Measurements from ENCODE around the gene PHKG2.
"Not testable (repeated sequence)": the region's sequence is repeated elsewhere in the genome, so short reads cannot be mapped to it uniquely, and the experiment has no call there.

PHKG2 gene, protein sequence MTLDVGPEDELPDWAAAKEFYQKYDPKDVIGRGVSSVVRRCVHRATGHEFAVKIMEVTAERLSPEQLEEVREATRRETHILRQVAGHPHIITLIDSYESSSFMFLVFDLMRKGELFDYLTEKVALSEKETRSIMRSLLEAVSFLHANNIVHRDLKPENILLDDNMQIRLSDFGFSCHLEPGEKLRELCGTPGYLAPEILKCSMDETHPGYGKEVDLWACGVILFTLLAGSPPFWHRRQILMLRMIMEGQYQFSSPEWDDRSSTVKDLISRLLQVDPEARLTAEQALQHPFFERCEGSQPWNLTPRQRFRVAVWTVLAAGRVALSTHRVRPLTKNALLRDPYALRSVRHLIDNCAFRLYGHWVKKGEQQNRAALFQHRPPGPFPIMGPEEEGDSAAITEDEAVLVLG

DNA sequence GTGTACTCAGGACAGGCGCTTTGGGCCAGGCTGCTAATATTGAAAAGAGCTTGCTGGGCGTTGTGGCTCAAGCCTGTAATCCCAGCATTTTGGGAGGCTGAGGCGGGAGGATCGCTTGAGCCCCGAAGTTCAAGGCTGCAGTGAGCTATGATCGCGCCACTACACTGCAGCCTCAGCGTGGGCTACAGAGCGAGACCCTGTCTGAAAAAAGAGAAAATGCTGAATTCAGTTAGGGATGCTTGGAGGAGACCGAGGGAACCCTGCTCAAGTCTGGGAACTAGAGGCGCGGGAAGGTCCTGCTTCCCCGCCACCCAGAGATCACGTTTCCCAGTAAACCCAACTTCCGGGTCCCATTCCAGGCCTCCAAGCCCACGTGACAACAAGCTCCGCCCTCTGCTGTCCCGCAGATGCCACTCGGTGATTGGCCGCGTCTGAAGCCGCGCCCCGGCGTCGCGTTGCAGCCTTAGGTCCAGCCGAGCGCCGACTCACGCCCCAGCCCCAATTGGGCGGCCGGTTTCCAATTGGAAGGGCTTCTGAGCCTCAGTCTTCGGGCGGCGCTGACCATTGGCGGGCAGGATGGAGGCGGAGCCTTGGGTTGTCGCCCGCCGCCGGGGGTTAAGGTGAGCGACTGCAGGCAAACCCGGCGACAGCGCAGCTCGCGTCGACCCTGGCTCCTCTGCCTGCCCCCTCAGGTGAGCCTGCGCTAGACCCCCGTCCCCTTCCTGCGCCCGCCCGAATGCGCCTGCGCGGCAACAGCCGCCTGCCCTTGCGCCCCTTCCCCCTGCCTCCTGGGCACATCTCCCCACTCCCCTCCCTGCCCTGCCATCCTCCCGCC, at the start of gene PHKG2:
Gene PHKG2 (plus strand): TSS at position 627 of the 835 bp plus-strand sequence. CDS start 396 bp downstream, outside the sequence.
- peak; percentile 83 to 86 (median 85) for DNase-seq (ENCODE audit: low read depth in 3 of 3, low spot score in 1 of 3)

DNA sequence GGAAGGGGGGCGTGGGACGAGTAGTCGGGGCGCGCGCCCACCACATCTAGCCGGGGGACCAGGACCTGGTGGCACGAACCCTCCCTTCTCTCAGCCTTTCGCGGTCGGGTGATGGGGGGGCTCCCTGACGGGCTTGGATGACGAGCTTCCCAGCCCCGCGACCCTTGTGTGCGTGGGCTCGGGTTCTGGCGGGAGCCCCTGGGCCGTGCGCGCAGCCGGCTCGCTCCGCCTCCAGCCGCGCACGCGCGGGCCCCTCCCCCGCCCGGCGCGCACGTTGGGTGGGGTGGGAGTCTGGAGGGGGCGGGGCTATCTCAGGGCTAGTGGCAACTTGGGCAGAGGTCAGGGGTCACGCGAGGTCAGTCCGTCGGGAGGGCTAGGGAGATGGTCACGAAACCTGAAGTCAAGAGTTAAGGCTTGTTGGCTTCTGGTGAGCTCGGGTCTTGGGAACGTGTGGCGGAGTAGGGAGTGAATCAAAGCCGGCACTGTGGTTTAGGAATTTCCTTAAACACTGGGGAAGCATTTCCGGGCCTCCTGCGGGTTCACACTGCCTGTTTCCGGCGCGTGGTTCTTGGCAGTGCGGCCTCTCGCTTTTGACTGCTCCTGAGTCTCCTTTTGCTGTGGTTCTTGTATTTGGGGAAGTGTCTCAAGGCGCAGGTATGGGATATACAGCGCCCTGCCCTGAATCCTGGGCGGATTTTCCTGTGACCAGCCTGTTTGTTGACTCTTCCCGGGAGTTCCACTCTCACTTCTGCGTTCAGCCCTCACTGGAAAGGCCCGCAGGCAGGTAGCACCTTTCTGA, 49.2 kb upstream of the PHKG2 start, which contains the start of gene SRCAP:
Gene SRCAP (plus strand): TSS at position 356 of the 799 bp plus-strand sequence. CDS start 1,654 bp downstream, outside the sequence.
- peak; percentile 43 to 78 (median 64) for DNase-seq (ENCODE audit: low read depth in 3 of 3, low spot score in 1 of 3)

DNA sequence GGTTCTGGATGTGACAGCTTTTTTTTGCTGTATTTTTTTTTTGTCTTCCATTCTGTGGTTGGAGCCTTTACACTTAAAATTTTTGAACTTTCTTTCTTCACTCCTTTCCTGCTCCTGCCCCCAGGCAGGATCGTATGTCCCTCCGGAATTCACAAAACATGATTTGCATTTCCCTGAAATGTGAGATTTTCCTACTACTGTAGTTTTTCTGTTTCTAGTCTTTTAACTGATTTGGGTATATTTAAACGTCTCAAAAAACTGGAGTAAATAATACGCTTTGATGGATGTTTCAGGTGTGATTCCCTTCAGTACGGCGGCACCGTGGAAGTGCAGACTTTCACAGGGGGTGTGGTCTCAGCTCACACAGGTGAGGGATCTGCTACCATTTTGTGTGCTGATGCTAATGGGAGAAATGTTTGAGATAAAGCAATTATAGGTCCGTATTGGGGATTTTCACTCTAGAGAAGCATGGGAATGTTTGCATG, 48.6 kb upstream of the PHKG2 start:
- no peak for DNase-seq (ENCODE audit: low read depth in 3 of 3, low spot score in 1 of 3)

DNA sequence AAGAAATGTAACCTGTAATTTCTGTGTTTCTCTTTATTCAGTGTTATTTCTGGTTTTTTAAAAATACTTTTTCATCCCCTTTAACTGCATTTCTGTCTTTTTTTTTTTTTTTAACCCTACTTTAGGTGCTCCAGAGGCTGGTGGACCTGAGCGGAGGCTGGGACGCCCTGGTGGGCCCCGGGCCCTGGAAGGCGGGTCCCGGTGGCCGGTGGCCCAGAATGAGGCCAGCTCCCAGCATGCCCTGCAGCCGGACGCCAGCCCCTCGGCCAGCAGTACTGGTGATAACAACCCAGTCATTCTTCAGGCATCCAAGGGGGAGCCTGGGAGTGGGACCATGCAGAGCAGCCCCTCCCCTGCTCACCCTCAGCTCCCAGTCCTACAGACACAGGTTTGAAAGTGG, 47.7 kb upstream of the PHKG2 start:
- no peak for DNase-seq (ENCODE audit: low read depth in 3 of 3, low spot score in 1 of 3)

DNA sequence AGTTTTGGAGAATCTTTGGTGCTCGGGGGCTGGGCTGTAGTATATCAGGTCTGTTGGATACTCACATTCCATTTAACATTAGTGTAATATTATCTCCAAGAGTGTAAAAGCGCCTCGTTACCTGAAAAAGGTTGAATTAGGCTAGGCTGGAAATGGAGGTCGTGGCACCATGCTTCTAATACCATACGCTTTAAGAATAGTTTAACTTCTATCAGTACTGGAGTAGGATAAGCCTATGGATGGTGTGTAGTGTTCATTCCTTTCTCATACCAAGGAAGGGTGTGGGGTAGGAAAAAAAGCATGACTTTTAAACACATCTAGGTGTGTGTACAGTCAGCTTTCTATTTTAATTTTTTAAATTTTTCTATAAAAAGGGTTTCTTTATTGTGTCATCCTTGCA, 47.3 kb upstream of the PHKG2 start:
- no peak for DNase-seq (ENCODE audit: low read depth in 3 of 3, low spot score in 1 of 3)

DNA sequence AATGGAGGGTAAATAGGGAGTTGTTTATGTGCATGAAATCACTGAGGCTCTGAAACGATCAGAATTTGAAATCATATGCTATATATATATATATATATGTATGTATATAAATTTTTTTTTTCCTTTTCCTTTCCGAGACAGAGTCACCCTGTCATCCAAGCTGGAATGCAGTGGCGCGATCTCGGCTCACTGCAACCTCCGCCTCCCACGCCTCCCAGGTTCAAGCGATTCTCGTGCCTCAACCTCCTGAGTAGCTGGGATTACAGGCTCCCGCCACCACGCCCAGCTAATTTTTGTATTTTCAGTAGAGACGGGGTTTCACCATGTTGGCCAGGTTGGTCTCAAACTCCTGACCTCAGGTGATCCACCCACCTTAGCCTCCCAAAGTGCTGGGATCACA, 45.2 kb upstream of the PHKG2 start:
- not testable (repeated sequence) for DNase-seq (ENCODE audit: low read depth in 3 of 3, low spot score in 1 of 3)

DNA sequence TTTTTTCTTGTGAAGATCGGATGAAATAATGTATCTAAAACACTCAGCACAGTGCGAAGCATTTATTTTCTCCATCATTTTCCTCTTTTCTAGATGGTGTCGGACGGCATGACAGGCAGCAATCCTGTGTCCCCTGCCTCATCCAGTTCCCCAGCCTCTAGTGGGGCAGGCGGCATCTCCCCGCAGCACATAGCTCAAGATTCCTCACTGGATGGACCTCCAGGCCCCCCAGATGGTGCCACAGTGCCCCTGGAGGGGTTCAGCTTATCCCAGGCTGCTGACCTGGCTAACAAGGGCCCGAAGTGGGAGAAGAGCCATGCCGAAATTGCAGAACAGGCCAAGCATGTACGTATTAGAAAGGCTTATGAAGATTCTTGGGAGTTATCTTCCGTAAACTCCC, 44.3 kb upstream of the PHKG2 start:
- DNase-seq (ENCODE audit: low read depth in 3 of 3, low spot score in 1 of 3) = no peak

DNA sequence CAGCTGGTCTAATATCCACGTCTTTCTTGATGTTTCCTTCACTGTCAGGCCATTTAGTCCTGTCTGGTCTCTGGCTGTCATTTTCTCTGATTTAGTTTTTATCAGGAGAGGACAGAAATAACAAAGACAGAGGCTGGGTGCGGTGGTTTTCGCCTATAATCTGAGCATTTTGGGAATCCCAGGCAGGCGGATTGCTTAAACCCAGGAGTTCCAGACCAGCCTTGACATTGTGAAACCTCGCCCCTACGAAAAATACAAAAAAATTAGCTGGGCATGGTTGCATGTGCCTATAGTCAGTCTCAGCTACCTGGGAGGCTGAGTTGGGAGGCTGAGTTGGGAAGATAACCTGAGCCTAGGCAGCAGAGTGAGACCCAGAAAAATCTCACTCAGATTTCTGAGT, 42.2 kb upstream of the PHKG2 start:
- DNase-seq (ENCODE audit: low read depth in 3 of 3, low spot score in 1 of 3) = no peak

DNA sequence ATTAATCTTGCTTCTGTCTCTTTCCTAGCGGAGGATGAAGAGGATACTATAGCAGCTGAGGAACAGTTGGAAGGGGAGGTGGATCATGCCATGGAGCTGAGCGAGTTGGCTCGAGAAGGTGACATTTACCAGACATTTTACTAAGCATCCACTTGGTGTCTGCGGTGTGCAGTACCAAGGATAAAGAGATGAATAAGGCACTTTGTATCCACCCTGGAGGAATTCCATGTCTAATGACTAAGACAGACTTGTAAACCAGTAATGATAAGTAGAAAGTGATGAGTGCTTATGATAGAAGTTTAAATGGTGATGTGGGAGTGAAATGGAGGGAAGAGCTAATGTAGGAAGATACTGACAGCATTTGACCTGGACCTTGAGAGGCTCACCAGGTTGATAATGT, 37.3 kb upstream of the PHKG2 start:
- DNase-seq (ENCODE audit: low read depth in 3 of 3, low spot score in 1 of 3) = no peak

DNA sequence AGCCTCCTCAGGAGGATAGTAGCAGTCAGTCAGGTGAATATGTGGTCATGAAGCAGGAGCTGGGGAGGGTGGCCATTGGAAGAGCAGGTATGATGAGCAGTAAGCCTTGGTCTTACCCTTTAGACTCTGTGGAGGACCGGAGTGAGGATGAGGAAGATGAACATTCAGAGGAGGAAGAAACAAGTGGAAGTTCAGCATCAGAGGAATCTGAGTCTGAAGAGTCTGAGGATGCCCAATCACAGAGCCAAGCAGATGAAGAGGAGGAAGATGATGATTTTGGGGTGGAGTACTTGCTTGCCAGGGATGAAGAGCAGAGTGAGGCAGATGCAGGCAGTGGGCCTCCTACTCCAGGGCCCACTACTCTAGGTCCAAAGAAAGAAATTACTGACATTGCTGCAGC, 36.5 kb upstream of the PHKG2 start:
- DNase-seq (ENCODE audit: low read depth in 3 of 3, low spot score in 1 of 3) = no peak

DNA sequence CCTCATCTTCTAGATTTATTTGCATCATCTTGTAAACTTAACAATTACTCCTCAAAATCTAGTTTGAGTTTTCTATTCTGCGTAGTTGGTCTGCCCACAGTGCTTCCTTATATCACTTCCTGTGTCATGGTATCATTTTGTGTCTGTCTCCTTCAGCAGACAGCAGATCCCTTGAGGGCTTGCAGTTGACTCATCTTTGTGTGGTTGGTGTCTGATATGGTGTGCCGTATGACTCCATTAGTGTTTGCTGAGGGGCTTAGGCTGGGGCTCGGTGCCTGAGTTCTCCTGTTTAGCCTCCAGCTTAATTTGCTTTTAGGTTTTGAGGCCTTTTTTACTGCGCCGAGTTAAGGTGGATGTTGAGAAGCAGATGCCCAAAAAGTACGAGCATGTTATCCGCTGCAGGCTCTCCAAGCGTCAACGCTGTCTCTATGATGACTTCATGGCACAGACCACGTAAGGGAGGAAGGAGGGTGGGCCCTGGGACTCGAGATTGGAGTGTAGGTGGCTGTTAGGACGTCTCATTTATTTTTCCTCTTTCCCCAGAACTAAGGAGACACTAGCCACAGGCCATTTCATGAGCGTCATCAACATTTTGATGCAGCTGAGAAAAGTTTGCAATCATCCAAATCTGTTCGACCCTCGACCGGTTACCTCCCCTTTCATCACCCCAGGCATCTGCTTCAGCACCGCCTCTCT, 32.3 kb upstream of the PHKG2 start:
- DNase-seq (ENCODE audit: low read depth in 3 of 3, low spot score in 1 of 3) = peak in 1 of 3 donors; percentile 11

DNA sequence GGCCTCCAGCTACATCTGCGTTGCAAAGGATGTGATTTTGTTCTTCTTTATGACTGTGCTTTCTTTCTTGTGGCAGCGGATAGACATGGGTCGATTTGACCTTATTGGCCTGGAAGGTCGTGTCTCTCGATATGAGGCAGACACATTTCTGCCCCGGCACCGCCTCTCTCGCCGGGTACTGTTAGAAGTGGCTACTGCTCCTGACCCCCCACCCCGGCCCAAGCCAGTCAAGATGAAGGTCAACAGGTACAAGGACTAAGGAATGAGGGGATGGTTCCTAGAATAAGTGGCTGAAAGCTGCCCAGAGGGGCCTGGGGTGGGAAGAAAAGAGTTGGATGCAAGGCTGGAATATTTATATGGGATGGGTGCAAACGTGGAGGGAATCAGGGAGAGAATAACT, 28.1 kb upstream of the PHKG2 start:
- no peak for DNase-seq (ENCODE audit: low read depth in 3 of 3, low spot score in 1 of 3)

DNA sequence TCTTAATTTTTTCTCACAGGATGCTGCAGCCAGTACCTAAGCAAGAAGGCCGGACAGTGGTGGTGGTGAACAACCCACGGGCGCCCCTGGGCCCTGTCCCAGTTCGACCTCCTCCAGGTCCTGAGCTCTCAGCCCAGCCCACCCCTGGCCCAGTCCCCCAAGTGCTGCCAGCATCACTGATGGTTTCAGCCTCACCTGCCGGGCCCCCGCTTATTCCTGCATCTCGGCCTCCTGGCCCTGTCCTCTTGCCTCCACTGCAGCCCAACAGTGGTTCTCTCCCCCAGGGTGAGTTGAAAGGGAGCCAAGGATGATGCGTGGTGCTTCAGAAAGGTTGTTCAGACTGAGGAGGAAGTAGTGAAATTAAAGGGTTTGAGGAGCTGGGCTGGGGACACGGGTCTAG, 27.5 kb upstream of the PHKG2 start:
- no peak for DNase-seq (ENCODE audit: low read depth in 3 of 3, low spot score in 1 of 3)

DNA sequence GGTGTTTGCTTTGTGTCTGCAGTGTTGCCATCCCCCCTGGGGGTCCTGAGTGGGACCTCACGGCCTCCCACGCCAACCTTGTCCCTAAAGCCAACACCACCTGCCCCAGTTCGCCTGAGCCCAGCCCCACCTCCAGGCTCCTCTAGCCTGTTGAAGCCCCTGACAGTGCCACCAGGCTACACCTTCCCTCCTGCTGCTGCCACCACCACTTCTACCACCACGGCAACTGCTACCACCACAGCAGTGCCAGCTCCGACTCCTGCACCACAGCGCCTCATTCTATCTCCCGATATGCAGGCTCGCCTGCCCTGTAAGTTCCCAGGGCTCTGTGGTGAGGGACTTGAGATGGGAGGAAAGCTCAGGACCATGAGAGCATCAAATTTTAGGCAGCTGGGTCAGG, 27.1 kb upstream of the PHKG2 start:
- DNase-seq (ENCODE audit: low read depth in 3 of 3, low spot score in 1 of 3) = no peak

DNA sequence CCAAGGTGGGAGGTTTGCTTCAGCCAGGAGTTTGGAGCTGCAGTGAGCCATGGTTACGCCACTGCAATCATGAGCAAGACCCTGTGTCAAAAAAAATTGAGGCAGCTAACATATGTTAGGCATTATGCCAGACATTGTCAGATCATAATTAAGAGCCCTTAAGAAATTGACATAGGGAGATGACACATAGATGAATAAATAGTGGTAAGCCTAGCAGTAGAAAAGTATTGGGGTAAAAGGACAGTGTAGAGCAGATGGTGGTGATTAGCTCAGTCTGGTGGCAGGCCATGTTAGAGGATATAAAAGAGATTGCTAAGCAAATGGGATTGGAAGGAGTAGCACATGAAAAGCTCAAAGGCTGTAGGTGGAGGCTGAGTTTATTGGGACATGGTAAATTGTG, 26.6 kb upstream of the PHKG2 start:
- no peak for DNase-seq (ENCODE audit: low read depth in 3 of 3, low spot score in 1 of 3)

DNA sequence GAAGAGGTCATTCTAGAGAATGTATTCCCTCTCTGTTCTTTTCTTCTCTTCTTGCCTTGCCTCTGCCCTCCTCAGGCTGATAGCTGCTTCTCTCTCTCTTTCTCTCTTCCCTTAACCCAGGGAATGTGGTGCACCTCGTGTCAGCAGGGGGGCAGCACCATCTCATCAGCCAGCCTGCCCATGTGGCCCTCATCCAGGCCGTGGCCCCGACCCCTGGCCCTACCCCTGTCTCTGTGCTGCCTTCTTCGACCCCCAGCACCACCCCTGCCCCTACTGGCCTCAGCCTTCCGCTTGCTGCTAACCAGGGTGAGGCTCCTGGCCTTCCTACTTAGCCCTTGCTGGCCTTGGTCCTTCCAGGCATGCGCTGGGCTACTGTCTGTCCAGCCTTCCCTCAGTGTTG, 25.8 kb upstream of the PHKG2 start:
- no peak for DNase-seq (ENCODE audit: low read depth in 3 of 3, low spot score in 1 of 3)

DNA sequence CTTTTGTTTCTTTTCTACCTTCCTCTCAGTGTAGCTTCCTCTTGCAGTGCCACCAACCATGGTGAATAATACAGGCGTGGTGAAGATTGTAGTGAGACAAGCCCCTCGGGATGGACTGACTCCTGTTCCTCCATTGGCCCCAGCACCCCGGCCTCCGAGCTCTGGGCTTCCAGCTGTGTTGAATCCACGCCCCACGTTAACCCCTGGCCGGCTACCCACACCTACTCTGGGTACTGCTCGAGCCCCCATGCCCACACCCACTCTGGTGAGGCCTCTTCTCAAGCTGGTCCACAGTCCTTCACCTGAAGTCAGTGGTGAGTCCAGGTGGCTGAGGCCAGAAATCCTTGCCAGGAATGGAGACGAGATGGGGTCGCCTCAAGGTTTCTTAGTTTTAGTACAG, 25.3 kb upstream of the PHKG2 start:
- no peak for DNase-seq (ENCODE audit: low read depth in 3 of 3, low spot score in 1 of 3)

DNA sequence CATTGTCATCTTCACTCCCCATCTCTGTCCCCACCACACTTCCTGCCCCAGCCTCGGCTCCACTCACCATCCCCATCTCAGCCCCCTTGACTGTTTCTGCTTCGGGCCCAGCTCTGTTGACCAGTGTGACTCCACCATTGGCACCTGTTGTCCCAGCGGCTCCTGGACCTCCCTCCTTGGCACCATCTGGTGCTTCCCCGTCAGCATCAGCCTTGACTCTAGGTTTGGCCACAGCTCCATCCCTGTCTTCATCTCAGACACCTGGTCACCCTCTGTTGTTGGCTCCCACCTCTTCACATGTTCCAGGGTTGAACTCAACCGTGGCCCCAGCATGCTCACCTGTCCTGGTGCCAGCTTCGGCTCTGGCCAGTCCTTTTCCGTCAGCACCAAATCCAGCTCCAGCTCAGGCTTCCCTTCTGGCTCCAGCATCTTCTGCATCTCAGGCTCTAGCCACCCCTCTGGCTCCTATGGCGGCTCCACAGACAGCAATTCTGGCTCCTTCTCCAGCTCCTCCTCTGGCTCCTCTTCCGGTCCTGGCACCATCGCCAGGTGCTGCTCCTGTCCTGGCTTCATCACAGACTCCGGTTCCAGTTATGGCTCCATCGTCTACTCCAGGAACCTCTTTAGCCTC, 24.4 kb upstream of the PHKG2 start:
- DNase-seq (ENCODE audit: low read depth in 3 of 3, low spot score in 1 of 3) = no peak

DNA sequence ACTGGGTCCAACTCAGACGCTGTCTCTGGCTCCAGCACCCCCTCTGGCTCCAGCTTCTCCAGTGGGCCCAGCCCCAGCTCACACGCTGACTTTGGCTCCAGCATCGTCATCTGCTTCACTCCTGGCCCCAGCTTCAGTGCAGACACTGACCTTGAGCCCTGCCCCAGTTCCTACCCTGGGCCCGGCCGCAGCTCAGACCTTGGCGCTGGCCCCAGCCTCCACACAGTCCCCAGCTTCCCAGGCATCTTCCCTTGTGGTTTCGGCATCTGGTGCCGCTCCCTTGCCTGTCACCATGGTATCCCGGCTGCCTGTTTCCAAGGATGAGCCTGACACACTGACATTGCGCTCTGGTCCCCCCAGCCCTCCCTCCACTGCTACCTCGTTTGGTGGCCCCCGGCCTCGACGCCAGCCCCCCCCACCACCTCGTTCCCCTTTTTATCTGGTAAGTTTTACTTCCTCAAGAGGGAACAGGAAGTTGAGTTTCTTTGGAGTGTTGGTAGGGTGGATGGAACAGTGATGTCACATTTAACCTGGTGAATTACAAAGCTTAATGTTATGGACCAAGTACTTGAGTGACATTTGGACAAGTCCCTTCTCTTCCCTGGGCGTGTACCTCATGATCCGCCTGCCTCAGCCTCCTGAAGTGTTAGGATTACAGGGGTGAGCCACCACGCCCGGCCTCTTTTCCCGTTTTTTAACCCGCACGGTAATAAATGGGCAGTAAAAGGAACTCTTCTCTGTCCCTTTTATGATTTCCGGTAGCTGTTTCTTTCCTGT, 23.4 kb upstream of the PHKG2 start:
- DNase-seq (ENCODE audit: low read depth in 3 of 3, low spot score in 1 of 3) = no peak
